BJ (cell line): Measurements from ENCODE around the gene ADAM19. TPM values are rescaled to one million over a fixed set of nuclear protein-coding genes. Genes with fewer than 3 reads are reported as not detected.

ENCODE experiments used
- CTCF ChIA-PET: fragments of 350-600 bp; formaldehyde crosslinking; extraction: SDS; loops from one replicate; lab custom pipeline; 2021; ENCODE audit warnings: antibody characterized with exemption, inconsistent platforms; lab: Yijun Ruan, JAX
- POLR2A ChIA-PET: fragments of 300-600 bp; sonication (Branson Sonifier 250); formaldehyde crosslinking; extraction: SDS; loops from one replicate; lab custom pipeline; 2021; ENCODE audit warnings: antibody characterized with exemption; lab: Charles Lee
- DNase-seq: peaks from one replicate; pipeline ENCODE4 v3.0.0-alpha.2; 2011; ENCODE audit warnings: low read depth
- H3K27me3 ChIP-seq: 2 replicates; pipeline ENCODE4 v1.6.0; 2011; ENCODE audit warnings: low read length; ENCODE audit not compliant: control insufficient read depth, insufficient read depth
- H3K36me3 ChIP-seq: 2 replicates; pipeline ENCODE4 v1.5.1; 2011; ENCODE audit warnings: low read length; ENCODE audit not compliant: control insufficient read depth, insufficient read depth
- H3K4me3 ChIP-seq: 2 replicates; pipeline ENCODE4 v1.5.1; 2011; ENCODE audit warnings: low read depth, mild to moderate bottlenecking, control low read depth, low read length
- polyA plus RNA-seq: library from polyadenylated mRNA; depleted of rRNA; stranded (reverse); fragments of >200 nt; gene quantifications from 2 replicates; pipeline ENCODE4 v1.2.3, GENCODE V29; 2011
- TF ChIP-seq, protein P1 (sequence below): IDR thresholded peaks from 2 replicates; pipeline ENCODE4 v1.5.1; 2011; ENCODE audit warnings: low read depth, mild to moderate bottlenecking, control low read depth, inconsistent platforms, low read length, moderate library complexity; ENCODE audit not compliant: insufficient read depth

ADAM19 gene
- polyA plus RNA-seq, 1 experiment, result 68.3 TPM

- no peak for DNase-seq
- ChIA-PET POLR2A (no interaction called here), CTCF (interaction anchor here (1.2 kb wide), 1 partner anchor 29 kb away, joined by 3 read pairs; no protein-coding TSS in a partner anchor)
- TF ChIP-seq, protein P1, sequence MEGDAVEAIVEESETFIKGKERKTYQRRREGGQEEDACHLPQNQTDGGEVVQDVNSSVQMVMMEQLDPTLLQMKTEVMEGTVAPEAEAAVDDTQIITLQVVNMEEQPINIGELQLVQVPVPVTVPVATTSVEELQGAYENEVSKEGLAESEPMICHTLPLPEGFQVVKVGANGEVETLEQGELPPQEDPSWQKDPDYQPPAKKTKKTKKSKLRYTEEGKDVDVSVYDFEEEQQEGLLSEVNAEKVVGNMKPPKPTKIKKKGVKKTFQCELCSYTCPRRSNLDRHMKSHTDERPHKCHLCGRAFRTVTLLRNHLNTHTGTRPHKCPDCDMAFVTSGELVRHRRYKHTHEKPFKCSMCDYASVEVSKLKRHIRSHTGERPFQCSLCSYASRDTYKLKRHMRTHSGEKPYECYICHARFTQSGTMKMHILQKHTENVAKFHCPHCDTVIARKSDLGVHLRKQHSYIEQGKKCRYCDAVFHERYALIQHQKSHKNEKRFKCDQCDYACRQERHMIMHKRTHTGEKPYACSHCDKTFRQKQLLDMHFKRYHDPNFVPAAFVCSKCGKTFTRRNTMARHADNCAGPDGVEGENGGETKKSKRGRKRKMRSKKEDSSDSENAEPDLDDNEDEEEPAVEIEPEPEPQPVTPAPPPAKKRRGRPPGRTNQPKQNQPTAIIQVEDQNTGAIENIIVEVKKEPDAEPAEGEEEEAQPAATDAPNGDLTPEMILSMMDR, result no peak
- H3K36me3 ChIP-seq, result peaks cover 17% of the 10 kb centered on the region
- H3K4me3 ChIP-seq, result no peak overlapping the region
- no peaks in the 10 kb centered on the region for H3K27me3 ChIP-seq
Measured at GRCh38 chr5:157505496-157505895, 70.1 kb downstream of the ADAM19 start.

DNA sequence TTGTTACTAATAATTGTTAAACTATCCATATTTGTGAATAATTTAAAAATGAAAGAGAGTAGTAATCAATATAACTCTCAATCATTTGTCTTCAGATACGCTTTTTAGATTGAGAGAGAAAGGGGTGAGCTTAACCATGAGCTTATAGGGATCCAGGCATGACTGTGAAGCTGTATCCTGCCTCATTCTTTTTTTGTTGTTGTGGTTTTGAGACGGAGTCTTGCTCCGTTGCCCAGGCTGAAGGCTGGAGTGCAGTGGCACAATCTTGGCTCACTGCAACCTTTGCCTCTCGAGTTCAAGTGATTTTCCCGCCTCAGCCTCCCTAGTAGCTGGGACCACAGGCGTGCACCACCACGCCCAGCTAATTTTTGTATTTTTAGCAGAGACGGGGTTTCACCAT lies 71.5 kb downstream of the ADAM19 start:
- Histone ChIP-seq H3K36me3 (peaks cover 16% of the 10 kb centered on the region), H3K4me3 (no peak overlapping the region), H3K27me3 (no peaks in the 10 kb centered on the region)
- no peak for DNase-seq
- TF ChIP-seq, protein P1, result no peak
- ChIA-PET CTCF (interaction anchor here (0.9 to 1.0 kb wide), 2 partner anchors 14 to 165 kb away, joined by 3 read pairs; no protein-coding TSS in a partner anchor), POLR2A (no interaction called here)

- ChIA-PET CTCF (no interaction called here), POLR2A (no interaction called here)
- Histone ChIP-seq H3K4me3 (no peak overlapping the region), H3K27me3 (no peaks in the 10 kb centered on the region), H3K36me3 (peaks cover 15% of the 10 kb centered on the region)
- TF ChIP-seq, protein P1, result no peak
- no peak for DNase-seq
Measured at GRCh38 chr5:157502143-157502647, 73.4 kb downstream of the ADAM19 start.

DNA sequence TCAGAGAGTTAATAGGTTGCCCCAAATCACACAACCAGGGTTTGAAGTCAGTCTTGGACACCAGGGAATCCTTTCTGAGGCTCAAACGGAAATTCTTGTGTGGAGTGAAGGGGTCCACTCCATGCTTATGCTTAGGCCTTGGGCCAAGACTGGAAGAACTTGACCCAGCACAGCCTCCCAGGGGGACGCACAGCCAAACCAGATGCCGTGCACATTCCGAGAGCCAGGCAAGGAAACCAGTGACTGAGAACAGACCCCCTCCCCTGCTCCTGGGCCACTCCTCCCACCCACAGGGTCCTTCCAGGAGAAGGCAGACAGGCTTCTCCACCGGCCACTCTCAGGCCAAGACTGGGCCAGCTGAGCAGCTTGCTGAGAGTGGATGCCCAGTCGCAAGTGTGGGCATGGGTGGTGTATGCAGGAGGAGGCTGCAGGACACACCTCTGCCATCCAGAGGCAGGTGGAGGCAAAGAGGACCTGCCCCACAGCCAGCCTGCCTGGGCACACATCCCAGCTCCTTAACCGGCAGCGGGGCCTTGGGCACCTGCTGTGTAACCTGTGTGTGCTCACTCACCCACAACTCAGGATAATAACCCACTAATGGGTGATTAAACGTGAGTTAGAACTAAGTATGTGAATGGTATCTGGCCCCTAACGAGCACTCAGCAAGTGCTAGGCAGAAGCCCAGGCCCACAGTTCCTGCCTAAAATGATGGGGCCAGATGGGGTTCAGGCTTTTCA lies 77.5 kb downstream of the ADAM19 start:
- no peak overlapping the region for H3K4me3 ChIP-seq
- TF ChIP-seq, protein P1, result no peak
- DNase-seq, result no peak
- peaks cover 16% of the 10 kb centered on the region for H3K36me3 ChIP-seq
- ChIA-PET CTCF (interaction anchor here (1.1 kb wide), 1 partner anchor 12 kb away, joined by 3 read pairs; no protein-coding TSS in a partner anchor), POLR2A (no interaction called here)
- no peaks in the 10 kb centered on the region for H3K27me3 ChIP-seq

DNA sequence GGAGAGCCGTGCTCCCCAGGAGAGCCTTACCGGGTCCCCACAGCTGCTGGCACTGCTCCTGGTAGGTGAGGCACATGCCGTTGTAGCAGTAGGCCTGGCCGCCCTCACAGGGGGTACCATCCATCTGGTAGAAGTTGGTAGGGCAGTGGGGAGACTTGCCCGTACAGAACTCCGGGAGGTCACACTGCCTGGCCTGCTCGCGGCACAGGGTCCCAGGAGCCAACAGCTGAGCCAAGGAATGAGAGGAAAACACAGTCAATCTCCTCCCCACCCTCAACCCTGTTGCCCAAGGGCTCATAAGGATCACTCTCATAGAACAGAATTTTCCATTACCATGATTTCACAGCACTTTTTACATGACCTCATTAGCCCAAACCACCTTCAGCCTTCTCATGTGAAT lies 78.7 kb downstream of the ADAM19 start:
- CTCF ChIA-PET, result interaction anchor here (1.5 kb wide), 1 partner anchor 20 kb away, joined by 4 read pairs; no protein-coding TSS in a partner anchor
- Histone ChIP-seq H3K4me3 (no peak overlapping the region), H3K36me3 (peaks cover 17% of the 10 kb centered on the region), H3K27me3 (no peaks in the 10 kb centered on the region)
- POLR2A ChIA-PET, result no interaction called here
- no peak for DNase-seq
- TF ChIP-seq, protein P1, result no peak
